Neural cell (in vitro differentiated cells): ENCODE data around the gene KIF3B.

ENCODE experiments used
- EP300 ChIP-seq: fragments of 450-650 bp; conservative IDR thresholded peaks from 2 replicates; pipeline ENCODE4 v1.6.1; 2014; ENCODE audit warnings: antibody characterized with exemption, mild to moderate bottlenecking, moderate library complexity; ENCODE audit not compliant: poor library complexity, severe bottlenecking
- EZH2 ChIP-seq: fragments of 200-600, 300-800 bp; shearing (Covaris generic), sonication (generic); IDR thresholded peaks from 2 replicates; pipeline ENCODE4 v1.6.1; 2014; ENCODE audit warnings: antibody characterized with exemption, low read length, borderline replicate concordance, mild to moderate bottlenecking; ENCODE audit not compliant: insufficient read depth, poor library complexity, severe bottlenecking
- POLR2AphosphoS5 ChIP-seq: IDR thresholded peaks from 2 replicates; pipeline ENCODE4 v1.6.1; 2012
- RAD21 ChIP-seq: fragments of 450-650 bp; conservative IDR thresholded peaks from 2 replicates; pipeline ENCODE4 v1.6.1; 2014; ENCODE audit warnings: antibody characterized with exemption, mild to moderate bottlenecking, moderate library complexity
- SMC3 ChIP-seq: fragments of 450-650 bp; conservative IDR thresholded peaks from 2 replicates; pipeline ENCODE4 v1.6.1; 2014; ENCODE audit warnings: antibody characterized with exemption, mild to moderate bottlenecking, moderate library complexity; ENCODE audit not compliant: poor library complexity
- TAF1 ChIP-seq: IDR thresholded peaks from 2 replicates; pipeline ENCODE4 v1.6.1; 2012; ENCODE audit warnings: low read depth
- TF ChIP-seq, protein P1 (sequence below): fragments of 450-650 bp; IDR thresholded peaks from 2 replicates; pipeline ENCODE4 v1.5.1; 2014; ENCODE audit warnings: antibody characterized with exemption, mild to moderate bottlenecking, moderate library complexity; ENCODE audit not compliant: poor library complexity, severe bottlenecking
- TF ChIP-seq, protein P2 (sequence below): IDR thresholded peaks from 2 replicates; pipeline ENCODE4 v1.6.1; 2012; ENCODE audit warnings: borderline replicate concordance

DNA sequence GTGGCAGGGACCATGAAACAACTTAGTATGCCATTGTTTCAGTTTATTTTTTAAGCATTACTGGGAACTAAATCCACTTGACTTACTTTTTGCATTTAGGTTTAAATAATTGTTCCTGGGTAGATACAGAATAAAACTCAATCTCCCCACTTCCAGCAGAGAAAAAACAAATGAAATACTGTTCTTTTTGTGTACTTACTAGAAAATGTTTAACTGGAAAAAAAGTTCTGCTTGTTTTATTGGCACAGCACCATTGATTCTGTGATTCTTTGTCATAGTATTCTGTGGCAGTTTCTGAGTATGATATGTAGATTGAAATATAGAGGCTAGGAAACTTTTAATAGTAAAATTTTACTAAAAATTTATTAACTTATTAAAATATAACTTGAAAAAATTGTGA lies 90.9 kb downstream of the KIF3B start:
- TF ChIP-seq, protein P1, sequence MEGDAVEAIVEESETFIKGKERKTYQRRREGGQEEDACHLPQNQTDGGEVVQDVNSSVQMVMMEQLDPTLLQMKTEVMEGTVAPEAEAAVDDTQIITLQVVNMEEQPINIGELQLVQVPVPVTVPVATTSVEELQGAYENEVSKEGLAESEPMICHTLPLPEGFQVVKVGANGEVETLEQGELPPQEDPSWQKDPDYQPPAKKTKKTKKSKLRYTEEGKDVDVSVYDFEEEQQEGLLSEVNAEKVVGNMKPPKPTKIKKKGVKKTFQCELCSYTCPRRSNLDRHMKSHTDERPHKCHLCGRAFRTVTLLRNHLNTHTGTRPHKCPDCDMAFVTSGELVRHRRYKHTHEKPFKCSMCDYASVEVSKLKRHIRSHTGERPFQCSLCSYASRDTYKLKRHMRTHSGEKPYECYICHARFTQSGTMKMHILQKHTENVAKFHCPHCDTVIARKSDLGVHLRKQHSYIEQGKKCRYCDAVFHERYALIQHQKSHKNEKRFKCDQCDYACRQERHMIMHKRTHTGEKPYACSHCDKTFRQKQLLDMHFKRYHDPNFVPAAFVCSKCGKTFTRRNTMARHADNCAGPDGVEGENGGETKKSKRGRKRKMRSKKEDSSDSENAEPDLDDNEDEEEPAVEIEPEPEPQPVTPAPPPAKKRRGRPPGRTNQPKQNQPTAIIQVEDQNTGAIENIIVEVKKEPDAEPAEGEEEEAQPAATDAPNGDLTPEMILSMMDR: no peak
- TF ChIP-seq EP300: no peak
- TF ChIP-seq POLR2AphosphoS5: no peak
- no peak for TF ChIP-seq TAF1
- TF ChIP-seq SMC3: no peak
- no peak for TF ChIP-seq EZH2
- TF ChIP-seq RAD21: no peak
- TF ChIP-seq, protein P2, sequence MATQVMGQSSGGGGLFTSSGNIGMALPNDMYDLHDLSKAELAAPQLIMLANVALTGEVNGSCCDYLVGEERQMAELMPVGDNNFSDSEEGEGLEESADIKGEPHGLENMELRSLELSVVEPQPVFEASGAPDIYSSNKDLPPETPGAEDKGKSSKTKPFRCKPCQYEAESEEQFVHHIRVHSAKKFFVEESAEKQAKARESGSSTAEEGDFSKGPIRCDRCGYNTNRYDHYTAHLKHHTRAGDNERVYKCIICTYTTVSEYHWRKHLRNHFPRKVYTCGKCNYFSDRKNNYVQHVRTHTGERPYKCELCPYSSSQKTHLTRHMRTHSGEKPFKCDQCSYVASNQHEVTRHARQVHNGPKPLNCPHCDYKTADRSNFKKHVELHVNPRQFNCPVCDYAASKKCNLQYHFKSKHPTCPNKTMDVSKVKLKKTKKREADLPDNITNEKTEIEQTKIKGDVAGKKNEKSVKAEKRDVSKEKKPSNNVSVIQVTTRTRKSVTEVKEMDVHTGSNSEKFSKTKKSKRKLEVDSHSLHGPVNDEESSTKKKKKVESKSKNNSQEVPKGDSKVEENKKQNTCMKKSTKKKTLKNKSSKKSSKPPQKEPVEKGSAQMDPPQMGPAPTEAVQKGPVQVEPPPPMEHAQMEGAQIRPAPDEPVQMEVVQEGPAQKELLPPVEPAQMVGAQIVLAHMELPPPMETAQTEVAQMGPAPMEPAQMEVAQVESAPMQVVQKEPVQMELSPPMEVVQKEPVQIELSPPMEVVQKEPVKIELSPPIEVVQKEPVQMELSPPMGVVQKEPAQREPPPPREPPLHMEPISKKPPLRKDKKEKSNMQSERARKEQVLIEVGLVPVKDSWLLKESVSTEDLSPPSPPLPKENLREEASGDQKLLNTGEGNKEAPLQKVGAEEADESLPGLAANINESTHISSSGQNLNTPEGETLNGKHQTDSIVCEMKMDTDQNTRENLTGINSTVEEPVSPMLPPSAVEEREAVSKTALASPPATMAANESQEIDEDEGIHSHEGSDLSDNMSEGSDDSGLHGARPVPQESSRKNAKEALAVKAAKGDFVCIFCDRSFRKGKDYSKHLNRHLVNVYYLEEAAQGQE: no peak
